Lower lobe of right lung (tissue), 2 donors: Measurements from ENCODE around the gene SEMA3D. TPM values are rescaled to one million over a fixed set of nuclear protein-coding genes. Genes with fewer than 3 reads are reported as not detected.

ENCODE experiments used
- ATAC-seq, 2 donors: fragments of 200-7000 bp; cut with Tn5 transposase; one replicate each; pipeline ENCODE4 v1.9.1; 2020 to 2022; ENCODE audit warnings: mild to moderate bottlenecking in 2 of 2, moderate library complexity in 2 of 2
- DNase-seq: peaks from one replicate; pipeline ENCODE4 v3.0.0-alpha.2; 2020
- H3K27ac ChIP-seq: fragments of 200-600 bp; one replicate; pipeline ENCODE4 v1.8.0; 2022
- H3K27me3 ChIP-seq: fragments of 200-600 bp; one replicate; pipeline ENCODE4 v1.8.0; 2022; ENCODE audit warnings: low read depth
- H3K36me3 ChIP-seq: fragments of 200-600 bp; one replicate; pipeline ENCODE4 v1.8.0; 2022; ENCODE audit warnings: mild to moderate bottlenecking
- H3K4me1 ChIP-seq: fragments of 200-600 bp; one replicate; pipeline ENCODE4 v1.8.0; 2022
- H3K4me3 ChIP-seq: fragments of 200-600 bp; one replicate; pipeline ENCODE4 v1.8.0; 2022; ENCODE audit warnings: mild to moderate bottlenecking
- H3K9me3 ChIP-seq: fragments of 200-600 bp; one replicate; pipeline ENCODE4 v1.8.0; 2022
- intact Hi-C: fragments of 100-400 bp; cut with DNase I; formaldehyde crosslinking; loops from one replicate; pipeline ENCODE4 v1.11.0; 2022
- total RNA-seq: library from RNA; stranded (reverse); fragmentation: NEBNext Ultra II Directional; extraction: Animal tissue kit (Norgen Biotek cat#: 25700); gene quantifications from one replicate; pipeline ENCODE4 v1.2.1, GENCODE V29; 2021
- TF ChIP-seq, protein P1 (sequence below): fragments of 200-600 bp; IDR thresholded peaks from one replicate; pipeline ENCODE4 v1.8.0; 2022; ENCODE audit warnings: antibody characterized with exemption, mild to moderate bottlenecking
- donor health status: DM: no; HTN: yes; CAD: no; lungs with severe emphysema.

SEMA3D gene
- total RNA-seq, 1 donor from 2014 or later = 8.0 TPM

DNA sequence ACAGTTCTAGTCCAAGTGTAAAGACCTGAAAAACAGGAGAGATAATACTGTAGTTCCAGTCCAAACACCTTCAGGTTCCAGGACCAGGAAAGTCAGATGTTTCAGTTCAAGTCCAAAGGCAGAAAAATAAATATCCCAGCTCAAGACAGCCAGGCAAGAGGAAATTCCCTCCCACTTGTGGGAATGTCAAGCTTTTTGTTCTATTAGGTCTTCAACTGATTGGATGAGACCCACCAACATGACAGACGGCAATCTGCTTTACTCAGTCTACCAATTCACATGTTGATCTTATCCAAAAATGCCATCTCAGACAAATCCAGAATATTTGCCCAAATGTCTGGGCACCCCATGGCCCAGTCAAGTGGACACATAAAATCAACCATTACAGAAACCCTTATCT is 33.1 kb downstream of the SEMA3D start:
- intact Hi-C loops = no loop called here

DNA sequence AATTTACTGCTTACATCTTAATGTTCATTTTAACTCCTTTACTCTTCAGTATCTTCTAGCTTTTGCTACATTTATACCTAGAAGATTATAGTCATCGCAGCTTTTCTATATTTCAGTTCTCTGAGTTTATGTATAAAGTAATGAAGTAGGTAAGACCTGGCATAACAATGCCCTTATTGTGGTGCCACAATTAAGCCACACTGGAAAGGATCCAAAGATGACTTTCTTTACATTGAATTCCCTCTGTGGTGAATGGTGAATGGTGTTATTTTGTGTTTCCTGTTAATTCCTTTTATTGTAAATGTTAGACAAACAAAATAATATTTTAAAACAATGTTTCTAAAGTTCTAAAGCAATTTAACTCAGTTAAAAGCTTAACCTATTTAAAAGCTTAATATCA is 36.2 kb downstream of the SEMA3D start:
- TF ChIP-seq, protein P1, sequence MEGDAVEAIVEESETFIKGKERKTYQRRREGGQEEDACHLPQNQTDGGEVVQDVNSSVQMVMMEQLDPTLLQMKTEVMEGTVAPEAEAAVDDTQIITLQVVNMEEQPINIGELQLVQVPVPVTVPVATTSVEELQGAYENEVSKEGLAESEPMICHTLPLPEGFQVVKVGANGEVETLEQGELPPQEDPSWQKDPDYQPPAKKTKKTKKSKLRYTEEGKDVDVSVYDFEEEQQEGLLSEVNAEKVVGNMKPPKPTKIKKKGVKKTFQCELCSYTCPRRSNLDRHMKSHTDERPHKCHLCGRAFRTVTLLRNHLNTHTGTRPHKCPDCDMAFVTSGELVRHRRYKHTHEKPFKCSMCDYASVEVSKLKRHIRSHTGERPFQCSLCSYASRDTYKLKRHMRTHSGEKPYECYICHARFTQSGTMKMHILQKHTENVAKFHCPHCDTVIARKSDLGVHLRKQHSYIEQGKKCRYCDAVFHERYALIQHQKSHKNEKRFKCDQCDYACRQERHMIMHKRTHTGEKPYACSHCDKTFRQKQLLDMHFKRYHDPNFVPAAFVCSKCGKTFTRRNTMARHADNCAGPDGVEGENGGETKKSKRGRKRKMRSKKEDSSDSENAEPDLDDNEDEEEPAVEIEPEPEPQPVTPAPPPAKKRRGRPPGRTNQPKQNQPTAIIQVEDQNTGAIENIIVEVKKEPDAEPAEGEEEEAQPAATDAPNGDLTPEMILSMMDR = no peak
- DNase-seq (no peak), ATAC-seq (no peak)
- Histone ChIP-seq H3K9me3 (no peaks in the 10 kb centered on the region), H3K4me3 (no peak overlapping the region), H3K4me1 (no peaks in the 10 kb centered on the region), H3K27ac (no peak overlapping the region), H3K27me3 (no peaks in the 10 kb centered on the region), H3K36me3 (no peaks in the 10 kb centered on the region)
- intact Hi-C loops = no loop called here

More for the DNA sequence above, 33.1 kb downstream of the SEMA3D start:
- DNase-seq = no peak
- no peaks in the 10 kb centered on the region for H3K4me1 ChIP-seq
- no peak overlapping the region for H3K27ac ChIP-seq
- H3K9me3 ChIP-seq = no peaks in the 10 kb centered on the region
- no peak for ATAC-seq
- H3K36me3 ChIP-seq = no peaks in the 10 kb centered on the region
- no peak overlapping the region for H3K4me3 ChIP-seq
- TF ChIP-seq, protein P1 = no peak
- no peaks in the 10 kb centered on the region for H3K27me3 ChIP-seq

DNA sequence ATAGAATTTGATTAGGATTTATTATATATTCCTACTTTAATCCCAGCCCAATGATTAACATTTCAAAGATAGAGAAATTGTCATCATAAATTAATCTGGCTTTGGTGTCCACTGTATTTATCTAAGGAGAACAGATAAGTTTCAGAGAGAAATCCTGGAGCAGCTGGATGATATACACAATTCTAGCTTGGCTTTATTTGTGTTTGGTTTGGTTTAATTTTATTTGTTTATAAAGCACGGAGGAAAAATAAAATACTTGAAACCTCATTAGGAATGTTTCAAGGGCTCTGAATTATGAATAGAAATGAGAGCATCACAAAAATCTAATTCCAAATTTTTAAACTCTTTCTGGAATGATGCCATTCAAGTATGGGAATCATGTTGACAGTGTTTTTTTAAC is 42.1 kb downstream of the SEMA3D start:
- DNase-seq = no peak
- intact Hi-C loops = no loop called here
- no peak for ATAC-seq
- Histone ChIP-seq H3K4me3 (no peak overlapping the region), H3K4me1 (no peaks in the 10 kb centered on the region), H3K27ac (no peak overlapping the region), H3K9me3 (no peaks in the 10 kb centered on the region), H3K36me3 (no peaks in the 10 kb centered on the region), H3K27me3 (no peaks in the 10 kb centered on the region)
- TF ChIP-seq, protein P1 = no peak

DNA sequence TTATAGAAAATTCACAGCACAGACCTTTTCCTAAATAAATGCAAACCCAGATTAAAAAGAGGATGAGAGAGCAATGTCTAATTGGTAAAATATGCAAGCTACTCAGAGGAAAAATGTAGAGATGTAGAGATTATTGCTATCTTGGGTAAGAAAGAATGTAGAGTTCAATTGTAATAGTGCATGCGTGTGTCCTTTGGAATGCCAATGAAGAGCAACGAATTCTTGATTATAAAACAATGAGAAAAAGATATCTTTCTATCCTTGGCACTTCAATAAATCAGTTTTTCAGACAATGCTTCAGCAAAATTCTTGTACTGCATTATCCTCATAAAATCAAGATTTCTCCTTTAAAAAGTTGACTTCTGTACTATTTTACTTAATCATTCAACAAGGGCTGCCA is 50.9 kb downstream of the SEMA3D start:
- intact Hi-C loops = no loop called here
- no peaks in the 10 kb centered on the region for H3K4me1 ChIP-seq
- no peaks in the 10 kb centered on the region for H3K36me3 ChIP-seq
- DNase-seq = no peak
- H3K27ac ChIP-seq = no peak overlapping the region
- TF ChIP-seq, protein P1 = no peak
- H3K27me3 ChIP-seq = no peaks in the 10 kb centered on the region
- H3K9me3 ChIP-seq = no peaks in the 10 kb centered on the region
- ATAC-seq = no peak
- H3K4me3 ChIP-seq = no peak overlapping the region

DNA sequence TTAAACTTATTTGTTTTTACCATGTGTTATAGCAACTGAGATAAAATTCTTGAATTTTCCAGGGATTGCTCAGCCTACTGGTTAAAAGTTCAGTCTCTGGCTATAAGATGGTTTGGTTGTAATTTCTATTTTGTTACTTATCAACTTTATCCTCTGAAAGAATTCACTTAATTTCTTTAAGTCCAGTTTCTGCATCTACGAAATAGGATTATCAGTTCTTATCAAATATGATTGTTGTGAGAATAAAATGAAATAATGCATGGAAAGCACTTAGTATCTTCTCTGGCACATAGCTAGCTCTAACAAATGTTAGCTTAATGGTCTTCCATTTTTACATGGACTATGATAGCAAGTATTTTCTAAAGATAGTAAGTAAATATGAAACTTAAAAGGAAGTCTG is 53.3 kb downstream of the SEMA3D start:
- no peaks in the 10 kb centered on the region for H3K4me1 ChIP-seq
- no peaks in the 10 kb centered on the region for H3K27me3 ChIP-seq
- TF ChIP-seq, protein P1 = no peak
- no peak overlapping the region for H3K4me3 ChIP-seq
- no peak for DNase-seq
- H3K36me3 ChIP-seq = no peaks in the 10 kb centered on the region
- H3K27ac ChIP-seq = no peak overlapping the region
- intact Hi-C loops = no loop called here
- H3K9me3 ChIP-seq = no peaks in the 10 kb centered on the region
- no peak for ATAC-seq

DNA sequence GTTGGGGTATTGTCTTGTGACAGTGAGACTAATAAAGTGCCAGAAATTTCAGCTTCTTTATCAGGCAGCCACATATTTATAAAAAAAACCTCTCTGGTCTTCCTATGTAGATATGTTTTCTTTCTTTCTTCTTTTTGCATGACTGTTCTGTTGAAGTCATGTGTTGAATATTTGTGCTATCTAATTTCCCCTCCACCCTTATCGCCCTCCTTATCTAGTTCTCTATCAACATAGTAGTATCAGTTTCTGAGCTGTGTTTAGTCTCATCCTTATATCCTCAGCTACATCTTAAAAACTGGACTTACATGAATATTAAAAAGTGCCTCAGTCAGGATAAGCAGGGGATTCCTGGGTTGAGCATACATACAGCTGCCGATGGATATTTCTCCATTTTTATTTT is 53.9 kb downstream of the SEMA3D start:
- ATAC-seq (no peak), DNase-seq (no peak)
- TF ChIP-seq, protein P1 = no peak
- H3K27me3 ChIP-seq = no peaks in the 10 kb centered on the region
- H3K9me3 ChIP-seq = no peaks in the 10 kb centered on the region
- H3K4me3 ChIP-seq = no peak overlapping the region
- intact Hi-C loops = no loop called here
- H3K4me1 ChIP-seq = no peaks in the 10 kb centered on the region
- no peaks in the 10 kb centered on the region for H3K36me3 ChIP-seq
- H3K27ac ChIP-seq = no peak overlapping the region
